Upper lobe of left lung (tissue), 6 donors: ENCODE measurements around the gene TSPAN7. TPM values are rescaled to one million over a fixed set of nuclear protein-coding genes. Genes with fewer than 3 reads are reported as not detected.

Experiments
- ATAC-seq, 2 donors: fragments of 200-7000 bp; cut with Tn5 transposase; one replicate each; pipeline ENCODE4 v1.9.1; 2022; ENCODE audit warnings: mild to moderate bottlenecking in 2 of 2, moderate library complexity in 2 of 2; ENCODE audit not compliant: low FRiP score in 2 of 2
- DNase-seq, 2 donors: peaks; one replicate each; pipeline ENCODE4 v3.0.0-alpha.2; 2019 to 2020
- H3K27ac ChIP-seq, 4 donors: fragments of 200-600 bp; sonication (generic); one replicate each; pipeline ENCODE4 v1.5.1; 2016 to 2019
- H3K27me3 ChIP-seq, 4 donors: fragments of 200-600 bp; sonication (generic); one replicate each; pipeline ENCODE4 v1.5.1; 2017 to 2019
- H3K36me3 ChIP-seq, 4 donors: fragments of 200-600 bp; sonication (generic); one replicate each; pipeline ENCODE4 v1.5.1; 2016 to 2019
- H3K4me1 ChIP-seq, 4 donors: fragments of 200-600 bp; sonication (generic); one replicate each; pipeline ENCODE4 v1.5.1; 2018 to 2019
- H3K4me3 ChIP-seq, 4 donors: fragments of 200-600 bp; sonication (generic); one replicate each; pipeline ENCODE4 v1.5.1; 2017 to 2019; ENCODE audit warnings: mild to moderate bottlenecking in 2 of 4, moderate library complexity in 1 of 4
- H3K9me3 ChIP-seq, 4 donors: fragments of 200-600 bp; sonication (generic); one replicate each; pipeline ENCODE4 v1.5.1; 2018 to 2019
- CTCF ChIP-seq, 6 experiments: fragments of 450-650 bp in 4 of 6; fragments of 200-600 bp in 2 of 6; sonication (generic) in 2 of 6; IDR thresholded peaks; one replicate each; pipeline ENCODE4 v1.5.1; 2016 to 2019; ENCODE audit warnings: antibody characterized with exemption in 6 of 6
- EP300 ChIP-seq, 4 donors: sonication (generic); formaldehyde crosslinking; IDR thresholded peaks; one replicate each; pipeline ENCODE4 v1.5.1; 2017; ENCODE audit warnings: antibody characterized with exemption in 4 of 4, control low read depth in 2 of 4
- POLR2A ChIP-seq, 4 donors: fragments of 450-650 bp; IDR thresholded peaks; one replicate each; pipeline ENCODE4 v1.5.1; 2016 to 2017; ENCODE audit warnings: antibody characterized with exemption in 4 of 4, mild to moderate bottlenecking in 2 of 4
- POLR2AphosphoS5 ChIP-seq, 2 donors: sonication (generic); formaldehyde crosslinking; IDR thresholded peaks; one replicate each; pipeline ENCODE4 v1.5.1; 2017; ENCODE audit warnings: antibody characterized with exemption in 2 of 2
- WGBS, 2 donors: methylation state at CpG; one replicate each; pipeline ENCODE4 v1.1.5; 2017 to 2018; 5-methylcytosine and 5-hydroxymethylcytosine counted together
- small RNA-seq, 4 donors: library from RNA; depleted of rRNA; stranded (forward); fragments of <200 nt; gene quantifications; one replicate each; pipeline ENCODE3, GENCODE V24; 2016
- total RNA-seq, 6 donors: library from RNA; depleted of rRNA in 4 of 6; stranded (reverse); fragments of >200 nt in 4 of 6; gene quantifications; one replicate each; pipeline versions ENCODE4 v1.1.0 to v1.2.1, GENCODE V29; 2016 to 2021
- donor health status: DM: no; HTN: no; CAD: no; lungs with moderate emphysema.
- donor health status: DM: no; HTN: yes; CAD: no; lungs with severe emphysema.

Gene TSPAN7
- total RNA-seq, 6 donors from 2014 or later = 7.3 to 65.0 (median 49.4) TPM

- no peak for DNase-seq
- Histone ChIP-seq H3K4me3 (no peak overlapping the region), H3K9me3 (no peaks in the 10 kb centered on the region), H3K27ac (no peak overlapping the region), H3K4me1 (no peaks in the 10 kb centered on the region), H3K27me3 (no peaks in the 10 kb centered on the region), H3K36me3 (no peaks in the 10 kb centered on the region)
- TF ChIP-seq CTCF (IDR thresholded peaks at IDR 0.05) = no peak
- no peak for TF ChIP-seq POLR2AphosphoS5 (IDR thresholded peaks at IDR 0.05)
- TF ChIP-seq POLR2A (IDR thresholded peaks at IDR 0.05) = no peak
- no peak for TF ChIP-seq EP300 (IDR thresholded peaks at IDR 0.05)
- 65 to 100% methylated on average over 1 of the region's 1 CpG for WGBS, 2 donors
- ATAC-seq = no peak
Measured at GRCh38 chrX:38732866-38733265, 171.5 kb downstream of the TSPAN7 start.

Small RNA genes lying within 50 kb of the gene (small RNA-seq; reads per million reads assigned to genes)
- 0 reads per million in 4 donors for gene RNU7-7P

Other genes starting within 250 kb of the TSPAN7 start
- 10 to 100 TPM; 15.8 to 82.8 (median 30.1) TPM for gene RPGR, start 234.0 kb upstream of the TSPAN7 start, total RNA-seq
- gene OTC, start 208.9 kb upstream of the TSPAN7 start, total RNA-seq = 1 to 10 TPM in 1 of 6 donors, under 1 TPM in 2, not detected in 3; 0.69 to 2.5 (median 0.76) TPM
- gene MID1IP1, start 239.9 kb downstream of the TSPAN7 start, total RNA-seq = 100 to 1,000 TPM in 5 of 6 donors, 10 to 100 TPM in 1; 88.0 to 187 (median 121) TPM